Ishikawa (cell line): ENCODE data around the gene CISD1.

ENCODE experiments used
- EGR1 ChIP-seq: IDR thresholded peaks from 2 replicates; pipeline ENCODE4 v1.6.1; 2012
- TCF12 ChIP-seq: IDR thresholded peaks from 2 replicates; pipeline ENCODE4 v1.6.1; 2012; ENCODE audit warnings: low read depth
- USF1 ChIP-seq: IDR thresholded peaks from 2 replicates; pipeline ENCODE4 v1.6.1; 2012
- TF ChIP-seq, protein P1 (sequence below): IDR thresholded peaks from 2 replicates; pipeline ENCODE4 v1.6.1; 2012

GRCh38 chr10:58326967-58327381 is 58.0 kb downstream of the CISD1 start:
- TF ChIP-seq EGR1 (no peak), USF1 (no peak), TCF12 (no peak)
- TF ChIP-seq, protein P1, sequence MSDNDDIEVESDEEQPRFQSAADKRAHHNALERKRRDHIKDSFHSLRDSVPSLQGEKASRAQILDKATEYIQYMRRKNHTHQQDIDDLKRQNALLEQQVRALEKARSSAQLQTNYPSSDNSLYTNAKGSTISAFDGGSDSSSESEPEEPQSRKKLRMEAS: no peak
